ENCODE results near the gene TSNAX.
"Not testable (repeated sequence)": the region's sequence is repeated elsewhere in the genome, so short reads cannot be mapped to it uniquely, and the experiment has no call there.

Gene TSNAX, protein sequence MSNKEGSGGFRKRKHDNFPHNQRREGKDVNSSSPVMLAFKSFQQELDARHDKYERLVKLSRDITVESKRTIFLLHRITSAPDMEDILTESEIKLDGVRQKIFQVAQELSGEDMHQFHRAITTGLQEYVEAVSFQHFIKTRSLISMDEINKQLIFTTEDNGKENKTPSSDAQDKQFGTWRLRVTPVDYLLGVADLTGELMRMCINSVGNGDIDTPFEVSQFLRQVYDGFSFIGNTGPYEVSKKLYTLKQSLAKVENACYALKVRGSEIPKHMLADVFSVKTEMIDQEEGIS

DNA sequence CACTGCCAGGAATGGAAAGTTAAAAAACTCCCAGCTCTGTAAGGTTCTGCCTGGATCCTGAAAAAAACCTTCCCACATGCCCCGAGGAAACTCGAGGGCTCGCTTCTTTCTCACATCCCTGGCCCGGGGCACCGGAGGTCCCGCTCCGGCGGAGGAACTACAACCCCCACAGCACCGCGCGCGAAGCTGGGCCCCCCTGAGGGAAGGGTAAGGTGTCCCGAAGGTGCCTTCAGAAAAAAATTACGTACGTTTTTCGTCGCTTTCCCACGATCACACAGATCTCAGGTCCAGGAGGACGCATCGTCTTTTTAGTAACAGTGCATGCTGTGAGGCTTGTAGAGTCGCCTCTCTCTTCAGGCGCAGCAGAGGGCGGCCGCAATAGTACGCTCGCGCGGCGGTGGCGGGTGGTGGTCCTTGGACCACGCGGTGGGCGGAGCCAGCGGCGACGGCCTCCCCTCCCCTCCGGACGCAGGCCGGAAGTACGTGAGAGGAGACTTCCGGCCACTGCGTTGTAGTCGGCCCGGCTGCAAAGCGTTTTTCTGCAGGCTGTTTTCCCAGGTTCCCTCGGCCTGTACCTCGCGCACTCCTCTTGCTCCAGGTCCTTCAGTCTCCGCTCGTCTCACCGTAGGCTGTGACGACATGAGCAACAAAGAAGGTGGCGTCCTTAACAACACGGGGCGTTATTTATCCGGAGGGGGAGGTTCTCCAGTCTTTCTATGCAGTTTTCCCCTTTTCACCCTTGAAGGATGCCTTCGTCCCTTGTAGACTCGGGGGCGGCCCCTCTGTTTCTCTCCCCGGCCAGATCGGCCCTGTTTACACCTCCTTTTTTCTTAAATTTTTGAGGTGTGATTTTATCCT lies at the start of gene TSNAX:
Gene TSNAX (plus strand): TSS at position 498 of the 858 bp plus-strand sequence. CDS start 142 bp downstream, at position 640.
- peak; percentile 94 for DNase-seq

DNA sequence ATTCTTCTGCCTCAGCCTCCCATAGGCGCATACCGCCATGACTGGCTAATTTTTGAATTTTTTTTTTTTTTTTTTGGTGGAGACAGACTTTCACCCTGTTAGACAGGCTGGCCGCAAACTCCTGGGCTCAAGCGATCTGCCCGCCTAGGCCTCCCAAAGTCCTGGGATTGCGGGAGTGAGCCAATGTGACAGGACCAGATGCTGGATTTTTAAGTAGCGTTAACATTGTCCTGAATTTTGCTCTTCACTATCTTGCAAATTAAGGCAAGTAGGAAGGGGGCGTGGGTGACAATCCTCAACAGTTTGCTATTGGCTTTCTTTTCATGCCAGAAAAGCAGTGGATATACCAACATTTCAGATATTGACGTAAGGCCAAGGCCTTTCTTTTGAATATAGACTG lies 49.7 kb upstream of the TSNAX start:
- no peak for DNase-seq

DNA sequence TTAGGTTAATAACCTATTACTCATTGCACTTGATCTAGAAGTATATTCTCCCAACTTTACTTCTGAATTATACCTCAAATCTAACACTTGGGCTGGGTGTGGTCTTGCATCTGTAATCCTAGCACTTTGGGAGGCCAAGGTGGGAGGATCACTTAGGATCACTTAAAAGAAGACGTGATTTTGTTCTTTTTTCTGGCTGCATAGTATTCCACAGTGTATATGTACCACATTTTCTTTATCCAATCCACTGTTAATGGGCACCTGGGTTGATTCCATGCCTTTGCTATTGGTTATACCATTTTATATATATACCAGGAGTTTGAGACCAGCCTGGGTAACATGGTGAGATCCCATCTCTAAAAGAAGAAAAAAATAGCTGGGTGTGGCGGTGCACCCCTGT lies 48.5 kb upstream of the TSNAX start:
- no peak for DNase-seq

DNA sequence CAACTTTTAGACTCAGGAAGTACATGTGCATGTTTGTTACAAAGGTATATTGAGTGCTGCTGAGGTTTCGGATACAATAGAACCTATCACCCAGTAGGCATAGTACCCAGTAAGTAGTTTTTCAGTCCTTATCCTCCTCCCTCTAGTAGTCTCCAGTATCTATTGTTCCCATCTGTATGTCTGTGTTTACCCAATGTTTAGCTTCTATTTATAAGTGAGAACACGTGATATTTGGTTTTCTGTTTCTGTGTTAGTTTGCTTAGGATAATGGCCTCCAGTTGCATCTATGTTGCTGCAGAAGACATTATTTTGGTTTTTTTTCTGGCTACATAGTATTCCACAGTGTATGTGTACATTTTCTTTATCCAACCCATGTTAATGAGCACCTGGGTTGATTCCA lies 47.2 kb upstream of the TSNAX start:
- no peak for DNase-seq

DNA sequence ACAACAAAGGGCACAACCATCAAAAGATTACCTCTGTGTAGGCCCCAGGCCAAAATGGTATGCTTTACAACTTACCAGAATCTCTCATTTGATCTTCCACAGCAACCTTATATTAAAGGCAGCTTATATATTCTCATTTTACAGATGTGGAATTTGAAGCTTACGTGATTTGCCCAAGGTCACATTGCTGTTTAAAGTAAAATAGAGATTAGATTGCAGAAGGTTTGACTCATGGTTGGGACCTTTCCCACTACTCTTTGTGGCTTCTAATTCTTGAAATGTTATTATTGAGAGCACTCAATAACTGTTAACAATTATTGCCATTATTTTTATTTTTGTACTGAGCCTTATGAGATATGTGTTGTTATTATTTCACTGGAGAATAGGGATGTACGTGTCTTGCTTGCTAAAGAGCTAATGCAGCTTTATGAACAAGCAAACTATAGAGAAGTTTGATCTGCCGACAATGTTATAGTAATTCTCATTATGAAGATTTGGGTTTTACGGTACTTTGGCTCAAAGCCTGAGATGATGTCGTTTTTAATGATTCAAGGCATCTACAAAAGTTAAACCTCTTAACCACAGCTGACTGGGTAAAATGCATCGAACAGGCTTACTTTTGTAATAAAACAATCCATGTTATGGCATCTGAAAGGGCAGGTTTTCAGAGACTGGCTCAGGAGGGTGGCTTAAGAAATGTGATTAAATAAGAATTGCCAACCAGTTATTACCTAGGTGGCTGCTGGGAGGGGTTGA lies 43.3 kb upstream of the TSNAX start:
- no peak for DNase-seq

DNA sequence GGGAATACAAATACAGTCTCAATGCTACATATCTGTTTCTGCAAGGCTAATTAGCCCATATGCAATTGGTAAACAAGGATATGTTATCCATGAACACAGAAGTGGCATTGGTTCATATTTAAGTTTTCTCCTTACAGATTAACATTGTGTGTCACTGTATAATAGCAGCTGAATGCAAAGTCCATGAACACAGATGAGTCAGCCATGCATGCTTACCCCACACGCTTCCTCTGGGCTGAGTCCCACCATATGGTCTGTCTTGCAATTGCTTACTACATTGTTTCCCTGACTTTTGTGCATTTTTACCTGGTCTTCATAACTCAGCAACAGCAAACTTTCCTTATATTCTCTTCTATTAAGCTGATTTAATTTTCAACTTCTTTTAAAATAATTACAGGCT lies 41.5 kb upstream of the TSNAX start:
- DNase-seq = no peak

DNA sequence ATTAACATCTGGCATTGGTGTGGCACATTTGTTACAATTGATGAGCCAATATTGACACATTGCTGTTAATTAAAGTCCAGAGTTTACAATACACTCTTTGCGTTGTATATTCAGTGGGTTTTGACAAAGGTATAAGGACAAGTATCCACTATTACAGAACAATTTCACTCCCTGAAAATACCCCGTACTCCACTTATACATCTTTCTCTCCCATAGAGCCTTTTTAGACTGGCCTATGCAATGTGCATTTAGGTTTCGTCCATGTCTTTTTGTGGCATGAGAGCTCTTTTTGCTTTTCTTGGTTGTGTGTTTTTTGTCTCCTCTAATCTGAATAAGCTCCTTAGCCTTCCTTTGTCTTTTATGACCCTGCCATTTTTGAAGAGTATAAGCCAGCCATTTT lies 40.6 kb upstream of the TSNAX start:
- no peak for DNase-seq

DNA sequence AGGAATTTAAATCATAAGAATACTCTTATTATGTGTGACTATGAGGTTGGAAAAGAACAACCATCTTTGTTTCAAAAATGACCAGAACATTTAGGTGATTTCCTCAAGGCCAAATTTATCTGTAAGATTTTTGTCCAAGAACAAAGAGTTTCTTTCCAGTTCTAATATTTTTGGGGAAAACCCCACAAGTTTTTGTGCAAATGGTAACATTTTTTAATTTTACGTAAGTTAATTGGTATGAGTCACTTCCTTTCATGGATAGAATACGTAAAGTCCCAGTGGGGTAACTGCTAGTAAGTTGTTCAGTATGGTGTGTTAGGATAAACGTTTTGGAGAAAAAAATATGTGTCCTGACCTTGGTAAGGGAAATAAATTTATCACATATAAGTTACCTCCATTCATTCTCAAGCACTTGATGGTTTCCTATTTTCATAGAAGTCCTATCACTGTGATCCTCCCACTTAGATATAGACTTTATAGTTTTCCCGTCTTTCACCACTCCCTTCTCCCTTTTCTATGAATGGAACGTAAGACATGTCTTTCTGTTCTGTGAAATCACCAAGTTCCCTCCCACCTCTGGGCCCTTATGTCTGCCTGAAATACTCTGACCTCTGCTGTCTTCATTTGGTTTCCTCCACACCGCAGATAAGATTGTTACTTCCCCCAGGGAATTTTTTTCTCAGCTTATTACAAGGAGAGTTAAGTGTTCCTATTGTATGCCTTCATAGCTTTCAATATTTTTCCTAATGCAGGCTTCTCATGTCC lies 34.9 kb upstream of the TSNAX start:
- no peak for DNase-seq

DNA sequence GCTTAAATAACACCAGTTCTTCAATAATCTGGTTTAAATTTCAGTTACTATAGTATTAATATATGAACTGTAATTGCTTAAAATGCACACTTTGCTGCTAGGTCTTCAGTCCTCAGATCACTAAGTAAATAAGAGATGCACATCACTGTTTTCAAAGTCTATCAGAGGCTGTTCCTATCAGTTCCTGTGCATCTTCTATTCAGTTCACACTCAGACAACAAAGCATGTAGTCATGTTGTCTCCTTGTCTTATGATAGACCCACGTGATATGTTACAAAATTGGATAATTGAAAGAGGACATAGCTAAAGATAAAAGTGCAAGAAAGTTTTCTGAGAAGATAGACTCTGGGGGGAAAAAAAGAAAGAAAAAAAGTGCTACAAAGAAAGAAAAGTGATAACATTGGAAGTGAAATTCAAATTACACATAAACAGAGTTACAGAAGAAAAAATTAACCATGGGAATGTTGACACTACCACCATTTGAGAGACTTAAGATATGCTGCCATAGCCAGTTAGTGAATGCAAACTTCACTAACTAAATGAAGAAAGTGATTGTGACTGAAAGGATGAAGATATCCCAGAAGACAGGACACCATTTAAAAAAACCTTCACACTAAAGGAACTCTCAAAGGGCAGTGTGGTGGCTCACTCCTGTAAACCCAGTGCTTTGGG lies 33.9 kb upstream of the TSNAX start:
- DNase-seq = no peak

DNA sequence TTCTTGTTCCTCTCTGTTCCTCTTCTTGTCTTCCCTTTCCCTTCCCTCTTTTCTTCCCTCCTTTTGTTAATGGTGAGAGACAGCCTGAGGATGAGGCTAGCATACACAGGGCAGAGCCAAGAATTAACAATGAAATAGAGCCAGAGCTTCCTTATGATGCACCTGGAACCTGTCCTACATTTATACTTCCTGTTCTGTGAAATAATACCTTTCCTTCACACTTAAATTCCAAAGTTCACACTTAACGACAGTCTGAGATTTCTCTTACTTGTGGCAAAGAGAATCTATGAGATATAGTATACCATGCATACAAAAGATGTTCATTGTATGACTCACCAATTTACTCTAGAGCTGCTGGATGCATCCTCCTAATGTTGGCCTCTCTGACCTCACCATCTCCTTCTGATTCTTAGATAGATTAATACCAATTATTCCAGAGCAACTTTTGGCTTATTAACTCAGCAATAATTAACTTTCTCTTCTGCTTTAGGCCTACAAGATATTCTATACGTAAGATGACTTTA lies 30.8 kb upstream of the TSNAX start:
- DNase-seq = no peak

DNA sequence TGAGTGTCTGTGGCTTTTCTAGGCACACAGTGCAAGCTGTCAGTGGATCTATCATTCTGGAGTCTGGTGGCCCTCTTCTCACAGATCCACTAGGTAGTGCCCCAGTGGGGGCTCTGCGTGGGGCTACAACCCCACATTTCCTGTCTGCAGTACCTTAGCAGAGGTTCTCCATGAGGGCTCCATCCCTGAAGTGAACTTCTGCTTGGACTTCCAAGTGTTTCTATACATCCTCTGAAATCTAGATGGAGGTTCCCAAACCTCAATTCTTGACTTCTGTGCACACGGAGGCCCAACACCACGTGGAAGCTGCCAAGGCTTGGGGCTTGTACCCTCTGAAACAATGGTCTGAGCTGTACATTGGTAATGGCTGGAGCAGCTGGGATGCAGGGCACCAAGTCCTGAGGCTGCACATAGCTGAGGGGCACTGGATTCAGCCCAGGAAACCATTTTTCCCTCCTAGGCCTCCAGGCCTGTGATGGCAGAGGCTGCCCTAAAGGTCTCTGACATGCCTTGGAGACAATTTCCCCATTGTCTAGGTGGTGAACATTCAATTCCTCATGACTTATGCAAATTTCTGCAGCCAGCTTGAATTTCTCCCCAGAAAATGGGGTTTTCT lies 29.2 kb upstream of the TSNAX start:
- DNase-seq = no peak

DNA sequence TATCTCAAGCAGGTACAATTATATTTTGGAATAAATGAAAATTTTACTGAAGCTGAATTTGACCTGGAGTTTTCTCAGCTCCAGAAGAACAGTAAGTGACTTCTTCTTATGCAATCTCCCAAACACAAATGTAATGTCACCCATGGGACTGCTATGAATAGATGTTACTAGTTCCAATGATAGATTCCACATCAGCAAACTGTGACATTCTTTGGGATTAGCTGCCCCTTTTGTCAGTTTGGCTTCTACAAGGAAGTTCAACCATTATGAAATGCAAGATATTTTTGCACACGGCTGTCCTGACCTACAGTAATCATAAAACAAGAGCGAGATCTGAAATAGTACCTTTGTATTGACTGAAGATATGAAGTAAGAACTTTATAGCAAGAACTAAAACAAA lies 27.8 kb upstream of the TSNAX start:
- no peak for DNase-seq

DNA sequence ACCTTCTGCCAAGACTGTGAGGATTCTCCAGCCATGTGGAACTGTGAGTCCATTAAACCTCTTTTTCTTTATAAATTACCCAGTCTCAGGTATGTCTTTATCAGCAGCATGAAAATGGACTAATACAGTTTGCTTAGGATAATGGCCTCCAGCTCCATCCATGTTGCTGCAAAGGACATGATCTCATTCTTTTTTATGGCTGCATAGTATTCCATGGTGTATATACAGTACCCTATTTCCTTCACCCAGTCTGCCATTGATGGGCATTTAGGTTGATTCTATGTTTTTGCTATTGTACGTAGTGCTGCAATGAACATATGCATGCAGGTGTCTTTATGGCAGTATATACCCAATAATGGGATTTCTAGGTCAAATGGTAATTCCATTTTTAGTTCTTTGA lies 25.3 kb upstream of the TSNAX start:
- DNase-seq = not testable (repeated sequence)

DNA sequence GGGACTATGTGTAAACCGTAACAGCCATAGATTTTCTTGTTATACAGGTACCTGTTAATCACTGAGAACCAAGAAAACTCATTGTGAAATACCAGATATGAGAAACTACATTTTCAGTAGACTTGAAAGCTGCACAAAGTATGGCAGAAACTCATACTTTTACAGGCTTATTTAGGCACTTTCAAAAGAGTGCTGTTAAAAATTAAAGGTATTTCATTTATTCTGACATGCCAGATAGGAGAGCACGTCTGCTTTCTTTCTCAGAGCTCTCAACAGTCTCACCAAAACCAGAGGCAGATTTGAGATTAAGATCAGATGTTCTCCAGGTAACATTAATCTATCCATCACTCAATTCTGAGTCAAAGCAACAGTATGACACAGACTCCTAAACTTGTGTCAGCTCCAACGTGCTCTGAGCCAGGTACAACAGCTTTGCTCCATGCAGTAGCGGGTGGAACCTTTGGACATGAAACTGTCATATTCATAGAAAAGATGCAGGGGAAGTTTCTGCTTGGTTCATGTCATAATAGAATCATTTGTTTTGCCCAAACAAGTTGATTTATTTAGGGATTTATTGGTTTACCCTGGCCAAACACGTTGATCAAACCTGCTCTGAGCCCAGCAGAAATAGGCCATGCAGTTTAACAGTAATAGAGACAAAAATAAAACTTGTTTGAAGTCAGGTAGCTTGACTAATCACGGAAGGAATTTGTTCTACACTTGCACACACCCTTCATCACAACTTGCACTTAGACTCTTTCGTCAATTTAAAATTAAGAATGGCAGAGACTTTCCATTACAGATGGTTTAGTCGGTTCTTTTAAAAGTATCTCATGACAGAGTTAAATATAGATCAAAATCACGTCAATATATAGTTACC lies 20.8 kb upstream of the TSNAX start:
- DNase-seq = no peak

DNA sequence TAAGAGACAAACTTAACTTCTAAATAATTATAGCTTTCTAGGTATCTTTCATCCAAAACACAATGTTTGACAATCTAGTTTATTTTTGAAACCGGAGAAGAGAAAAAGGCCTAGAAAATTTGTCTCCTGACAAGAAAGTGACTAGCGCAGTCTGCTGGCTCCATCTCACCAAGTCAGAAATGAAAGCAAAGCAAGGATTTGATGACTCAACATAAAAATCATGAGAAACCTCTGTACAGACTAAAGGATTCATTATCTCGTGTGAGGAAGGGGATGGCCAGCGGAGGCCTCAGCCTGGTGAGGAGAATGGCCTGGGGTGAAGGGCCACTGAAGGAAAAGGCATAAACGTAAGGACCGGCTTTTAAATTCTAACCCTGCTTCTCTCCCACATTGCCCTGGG lies 20.0 kb upstream of the TSNAX start:
- no peak for DNase-seq

DNA sequence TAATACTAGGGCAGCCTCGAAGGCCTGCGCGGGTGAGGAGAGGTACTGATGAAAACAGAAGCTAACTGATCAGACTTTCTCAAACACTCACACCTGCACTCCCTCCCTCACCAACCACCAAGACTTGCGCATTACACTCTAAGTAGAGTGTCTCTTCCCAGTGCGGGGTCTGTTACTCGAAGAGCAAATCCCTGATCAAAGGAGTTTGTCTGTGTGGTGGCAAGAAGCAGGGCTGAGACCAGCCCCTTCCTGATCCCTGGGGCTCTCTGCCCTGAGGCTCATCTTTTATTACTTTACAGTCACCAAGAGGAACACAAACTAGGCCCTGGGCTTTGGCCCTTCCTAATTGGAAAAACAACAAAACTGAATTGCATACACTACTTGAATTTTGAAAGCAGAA lies 19.5 kb upstream of the TSNAX start:
- DNase-seq = no peak

DNA sequence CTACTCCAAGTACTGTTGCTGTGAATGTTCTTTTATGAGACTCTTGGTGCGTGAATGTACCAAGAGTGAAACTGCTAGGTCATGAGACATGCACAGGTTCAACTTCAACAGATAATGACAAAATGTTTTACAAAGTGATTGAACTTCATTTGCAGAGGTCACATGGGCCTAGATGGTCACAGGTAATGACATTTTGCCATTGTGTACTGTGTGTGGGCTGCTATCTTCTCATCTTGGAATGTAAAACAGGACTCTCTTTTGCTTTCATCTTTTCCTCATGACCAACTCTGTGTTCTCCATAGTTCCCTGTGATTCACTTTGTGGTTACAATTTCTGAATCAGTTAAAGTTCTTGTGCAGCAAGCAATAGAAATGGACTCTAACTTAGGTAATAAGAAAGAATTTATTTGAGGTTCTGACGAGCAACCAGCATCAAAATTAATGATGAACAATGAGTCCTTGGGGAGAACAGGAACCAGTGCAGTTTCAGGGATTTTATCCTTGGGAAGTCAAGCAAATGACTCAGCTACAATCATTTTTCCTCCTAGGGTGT lies 16.2 kb upstream of the TSNAX start:
- DNase-seq = no peak

DNA sequence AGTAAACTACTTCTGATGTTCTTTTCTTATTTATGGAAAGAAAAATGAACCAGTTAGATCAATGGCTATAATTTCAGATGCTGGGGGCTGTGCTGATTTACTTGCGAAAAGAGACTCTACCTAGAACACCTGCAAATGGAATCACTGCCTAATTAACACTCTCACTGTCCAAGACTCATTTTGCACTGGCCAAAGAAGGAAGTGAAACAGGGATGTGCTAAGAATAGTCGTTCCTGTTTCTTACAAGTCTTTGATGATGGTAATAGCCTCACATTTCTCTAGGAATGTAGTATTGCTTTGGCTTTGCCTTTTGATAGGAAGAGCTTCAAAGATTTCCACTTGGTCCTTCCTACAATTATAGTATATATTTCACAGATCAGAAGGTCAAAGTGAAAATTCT lies 12.7 kb upstream of the TSNAX start:
- no peak for DNase-seq

DNA sequence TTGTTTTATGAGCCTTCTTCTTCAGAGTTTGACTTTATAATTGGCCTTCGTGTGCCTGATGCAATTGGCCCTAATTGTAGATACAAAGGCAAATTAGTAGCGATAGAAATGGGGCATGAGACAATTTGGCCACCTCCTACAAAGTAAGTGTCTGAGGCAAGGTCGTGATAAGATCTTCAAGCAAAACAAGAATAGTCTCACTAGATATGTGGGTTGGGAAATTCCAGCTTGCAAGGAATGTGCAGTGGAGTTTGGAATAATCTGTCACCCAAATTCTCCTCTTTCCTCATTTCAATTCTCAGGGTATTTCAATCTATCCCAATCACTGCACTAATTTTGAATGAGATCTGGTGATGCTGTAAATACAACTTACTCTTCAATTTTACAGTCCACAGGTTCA lies 11.4 kb upstream of the TSNAX start:
- DNase-seq = no peak

DNA sequence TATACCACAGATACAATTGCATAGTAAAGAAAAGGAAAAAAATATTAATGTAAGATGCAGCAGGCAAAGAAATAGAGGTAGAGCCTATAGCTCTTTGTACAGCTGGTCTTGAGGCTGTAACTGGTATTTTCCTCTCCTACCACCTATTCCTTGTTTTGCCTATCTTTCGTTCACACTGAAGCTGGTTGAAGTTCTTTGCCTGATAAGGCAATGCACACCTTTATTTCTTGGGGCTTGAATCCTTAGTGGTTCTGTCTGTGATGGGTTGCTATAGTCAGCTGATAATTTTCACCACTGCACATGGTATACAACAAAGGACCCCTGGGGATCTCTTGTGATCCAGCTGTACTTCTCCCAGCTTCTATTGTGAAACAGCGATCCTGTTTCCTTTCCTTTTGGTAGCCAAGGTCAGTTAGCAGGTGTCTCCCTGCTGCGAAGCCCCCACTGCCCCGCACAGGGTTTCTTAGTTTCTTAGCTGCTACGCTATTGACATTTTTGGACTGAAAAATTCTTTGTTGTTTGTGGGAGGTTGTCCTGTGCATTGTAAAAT lies 9.9 kb upstream of the TSNAX start:
- peak; percentile 17 for DNase-seq

Measured in NCI-H774 (cell line).